Fibroblast of lung (primary cell): ENCODE results near the gene PHGDH. TPM values are rescaled to one million over a fixed set of nuclear protein-coding genes. Genes with fewer than 3 reads are reported as not detected.

Experiments used
- DNase-seq, 2 donors: peaks; one replicate each; pipeline versions ENCODE4 v3.0.0 to v3.0.0-alpha.2; 2010; ENCODE audit warnings: low read depth in 2 of 2
- H2AFZ ChIP-seq: 2 replicates; pipeline ENCODE4 v1.5.1; 2012; ENCODE audit warnings: low read length, control low read depth, inconsistent platforms
- H3K27ac ChIP-seq: 2 replicates; pipeline ENCODE4 v1.5.1; 2011; ENCODE audit warnings: low read length, control low read depth; ENCODE audit not compliant: insufficient read depth
- H3K27me3 ChIP-seq: 2 replicates; pipeline ENCODE4 v1.5.1; 2011; ENCODE audit warnings: mild to moderate bottlenecking, low read length; ENCODE audit not compliant: control insufficient read depth, insufficient read depth
- H3K36me3 ChIP-seq: 2 replicates; pipeline ENCODE4 v1.5.1; 2011; ENCODE audit warnings: low read length; ENCODE audit not compliant: control insufficient read depth, insufficient read depth
- H3K4me1 ChIP-seq: 2 replicates; pipeline ENCODE4 v1.5.1; 2011; ENCODE audit warnings: low read length; ENCODE audit not compliant: control insufficient read depth, insufficient read depth; ENCODE audit errors: extremely low read depth
- H3K4me2 ChIP-seq: 2 replicates; pipeline ENCODE4 v1.5.1; 2011; ENCODE audit warnings: low read length, control low read depth; ENCODE audit not compliant: insufficient read depth; ENCODE audit errors: extremely low read depth
- H3K4me3 ChIP-seq, 4 experiments: fragments of 200-600 bp in 1 of 4; sonication (generic) in 1 of 4; replicated peaks in 1 of 4; 2 replicates each; pipeline ENCODE4 v1.5.1; 2011 to 2016; ENCODE audit warnings: low read length in 4 of 4, low read depth in 3 of 4, mild to moderate bottlenecking in 3 of 4, control low read depth in 2 of 4, inconsistent platforms in 1 of 4, mixed read lengths in 1 of 4; ENCODE audit not compliant: insufficient read depth in 1 of 4; ENCODE audit errors: control extremely low read depth in 1 of 4
- H3K79me2 ChIP-seq: 2 replicates; pipeline ENCODE4 v1.5.1; 2012; ENCODE audit warnings: mild to moderate bottlenecking, low read length, inconsistent platforms; ENCODE audit not compliant: control insufficient read depth, insufficient read depth
- H3K9ac ChIP-seq: 2 replicates; pipeline ENCODE4 v1.5.1; 2011; ENCODE audit warnings: mild to moderate bottlenecking, low read length, control low read depth; ENCODE audit not compliant: insufficient read depth
- H3K9me3 ChIP-seq: 2 replicates; pipeline ENCODE4 v1.5.1; 2012; ENCODE audit warnings: low read depth, low read length; ENCODE audit not compliant: control insufficient read depth, insufficient read depth
- H4K20me1 ChIP-seq: 2 replicates; pipeline ENCODE4 v1.5.1; 2011; ENCODE audit warnings: low read length; ENCODE audit not compliant: control insufficient read depth, insufficient read depth; ENCODE audit errors: extremely low read depth
- EZH2 ChIP-seq: IDR thresholded peaks from 2 replicates; pipeline ENCODE4 v1.5.1; 2012; ENCODE audit warnings: low read length, control low read depth, mild to moderate bottlenecking; ENCODE audit errors: missing control alignments
- polyA plus RNA-seq, 2 donors: library from polyadenylated mRNA; depleted of rRNA in 1 of 2; stranded (reverse) in 1 of 2; unstranded in 1 of 2; fragments of >200 nt; gene quantifications; 2 replicates each; pipeline ENCODE4 v1.2.1, GENCODE V29; 2011 to 2012; ENCODE audit warnings: missing spikeins in 1 of 2
- total RNA-seq: library from RNA; depleted of rRNA; stranded (reverse); fragments of >200 nt; gene quantifications from 2 replicates; pipeline ENCODE4 v1.2.1, GENCODE V29; 2014
- TF ChIP-seq, protein P1 (sequence below), 2 donors: IDR thresholded peaks in 1 of 2; conservative IDR thresholded peaks in 1 of 2; 1 replicate in 1 of 2; 2 replicates in 1 of 2; pipeline ENCODE4 v1.5.1; 2011 to 2012; ENCODE audit warnings: low read length in 2 of 2, control low read depth in 1 of 2, inconsistent platforms in 1 of 2, low read depth in 1 of 2, mild to moderate bottlenecking in 1 of 2

Gene PHGDH
- total and polyA plus RNA-seq, 2 donors (not counting 1 experiment from before 2014, with no cell fraction given) = 44.3 to 201 TPM

DNA sequence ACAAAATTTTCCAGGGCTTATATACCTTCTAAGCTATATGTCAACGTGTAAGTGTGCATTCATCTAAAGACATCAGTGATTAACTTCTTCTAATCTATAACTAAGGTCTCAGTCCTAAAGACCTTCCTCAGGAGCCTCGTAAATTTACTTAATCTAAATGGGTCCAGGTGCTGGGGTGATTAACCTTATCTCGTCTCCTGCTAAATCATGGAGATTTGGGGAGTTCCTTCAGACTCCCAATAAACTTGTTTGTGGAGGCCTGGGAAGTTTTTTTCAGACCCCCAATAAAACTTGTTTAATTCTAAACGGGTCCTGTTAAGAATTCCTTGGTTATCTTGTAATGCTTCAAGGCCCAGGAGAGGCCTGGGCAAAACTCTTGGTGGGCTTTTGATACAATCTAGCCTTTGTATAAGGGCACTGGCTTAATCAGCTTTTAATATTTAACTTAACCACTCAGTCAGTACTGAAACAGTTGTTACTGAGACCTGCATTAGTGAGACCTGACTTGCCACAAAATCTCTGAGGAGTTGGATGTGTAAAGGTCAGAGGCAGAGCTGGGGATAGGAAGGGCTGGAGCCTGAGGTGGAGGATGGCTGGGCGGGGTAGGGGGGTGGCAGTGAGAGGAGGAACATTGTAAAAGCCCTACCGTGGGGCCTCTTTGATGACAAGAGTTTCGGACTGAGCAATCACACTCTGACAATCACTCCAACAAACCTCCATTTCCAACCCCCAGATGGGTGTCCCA, 63.2 kb downstream of the PHGDH start:
- no peaks in the 10 kb centered on the region for H4K20me1 ChIP-seq
- peaks cover 5% of the 10 kb centered on the region for H3K27me3 ChIP-seq
- H3K36me3 ChIP-seq = no peaks in the 10 kb centered on the region
- peaks cover 2% of the 10 kb centered on the region for H3K4me1 ChIP-seq
- DNase-seq = no peak
- no peak overlapping the region for H3K4me2 ChIP-seq
- H3K4me3 ChIP-seq = no peak overlapping the region
- H3K9ac ChIP-seq = no peak overlapping the region
- H2AFZ ChIP-seq = no peak overlapping the region
- H3K9me3 ChIP-seq = no peaks in the 10 kb centered on the region
- no peak for TF ChIP-seq EZH2
- TF ChIP-seq, protein P1, sequence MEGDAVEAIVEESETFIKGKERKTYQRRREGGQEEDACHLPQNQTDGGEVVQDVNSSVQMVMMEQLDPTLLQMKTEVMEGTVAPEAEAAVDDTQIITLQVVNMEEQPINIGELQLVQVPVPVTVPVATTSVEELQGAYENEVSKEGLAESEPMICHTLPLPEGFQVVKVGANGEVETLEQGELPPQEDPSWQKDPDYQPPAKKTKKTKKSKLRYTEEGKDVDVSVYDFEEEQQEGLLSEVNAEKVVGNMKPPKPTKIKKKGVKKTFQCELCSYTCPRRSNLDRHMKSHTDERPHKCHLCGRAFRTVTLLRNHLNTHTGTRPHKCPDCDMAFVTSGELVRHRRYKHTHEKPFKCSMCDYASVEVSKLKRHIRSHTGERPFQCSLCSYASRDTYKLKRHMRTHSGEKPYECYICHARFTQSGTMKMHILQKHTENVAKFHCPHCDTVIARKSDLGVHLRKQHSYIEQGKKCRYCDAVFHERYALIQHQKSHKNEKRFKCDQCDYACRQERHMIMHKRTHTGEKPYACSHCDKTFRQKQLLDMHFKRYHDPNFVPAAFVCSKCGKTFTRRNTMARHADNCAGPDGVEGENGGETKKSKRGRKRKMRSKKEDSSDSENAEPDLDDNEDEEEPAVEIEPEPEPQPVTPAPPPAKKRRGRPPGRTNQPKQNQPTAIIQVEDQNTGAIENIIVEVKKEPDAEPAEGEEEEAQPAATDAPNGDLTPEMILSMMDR (conservative IDR thresholded peaks at IDR 0.05 in 1 of 2, IDR thresholded peaks at IDR 0.05 in 1 of 2; ENCODE audit: low read depth in 1 of 2, low read length in 2 of 2) = no peak
- H3K27ac ChIP-seq = no peak overlapping the region
- H3K79me2 ChIP-seq = no peaks in the 10 kb centered on the region

- TF ChIP-seq, protein P1 (conservative IDR thresholded peaks at IDR 0.05 in 1 of 2, IDR thresholded peaks at IDR 0.05 in 1 of 2; ENCODE audit: low read depth in 1 of 2, low read length in 2 of 2) = no peak
- no peak for TF ChIP-seq EZH2
- no peak overlapping the region for H3K4me2 ChIP-seq
- peaks cover 2% of the 10 kb centered on the region for H3K27me3 ChIP-seq
- no peaks in the 10 kb centered on the region for H3K36me3 ChIP-seq
- H3K4me3 ChIP-seq = no peak overlapping the region
- H3K79me2 ChIP-seq = no peaks in the 10 kb centered on the region
- no peak overlapping the region for H3K9ac ChIP-seq
- peaks cover 2% of the 10 kb centered on the region for H3K4me1 ChIP-seq
- no peaks in the 10 kb centered on the region for H3K9me3 ChIP-seq
- H3K27ac ChIP-seq = no peak overlapping the region
- no peak for DNase-seq
- no peak overlapping the region for H2AFZ ChIP-seq
- H4K20me1 ChIP-seq = no peaks in the 10 kb centered on the region
Measured at GRCh38 chr1:119778359-119778758, 66.6 kb downstream of the PHGDH start.

DNA sequence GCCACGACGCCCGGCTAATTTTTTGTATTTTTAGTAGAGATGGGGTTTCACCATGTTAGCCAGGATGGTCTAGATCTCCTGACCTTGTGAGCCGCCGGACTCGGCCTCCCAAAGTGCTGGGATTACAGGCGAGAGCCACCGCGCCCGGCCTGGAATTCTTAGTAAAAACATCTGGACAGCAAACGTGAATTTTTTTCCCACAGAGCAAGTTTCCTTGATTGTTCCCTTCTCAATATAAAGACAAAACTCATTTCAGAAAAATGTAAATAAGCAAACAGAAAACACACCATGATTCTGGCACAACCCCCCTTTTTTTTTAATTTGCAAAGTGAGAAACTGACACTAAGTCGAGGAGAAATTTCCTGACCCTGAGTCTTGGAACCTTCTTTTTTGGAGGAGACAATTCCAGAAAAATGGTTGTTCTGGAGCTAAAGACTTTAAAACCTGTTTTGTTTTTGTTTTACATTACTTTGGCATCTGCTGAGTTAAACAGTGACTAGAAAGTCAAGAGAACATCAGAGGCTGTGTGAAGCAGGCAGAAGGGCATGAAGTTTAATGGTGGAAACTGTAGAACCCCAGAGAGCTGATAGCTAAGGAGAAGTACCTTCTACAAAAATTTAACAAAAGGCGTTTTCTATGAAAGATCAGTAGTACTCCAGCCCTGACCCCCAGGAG, 67.3 kb downstream of the PHGDH start:
- TF ChIP-seq, protein P1 (conservative IDR thresholded peaks at IDR 0.05 in 1 of 2, IDR thresholded peaks at IDR 0.05 in 1 of 2; ENCODE audit: low read depth in 1 of 2, low read length in 2 of 2) = no peak
- TF ChIP-seq EZH2 = no peak
- no peaks in the 10 kb centered on the region for H3K36me3 ChIP-seq
- DNase-seq = no peak

More for the DNA sequence above, 67.3 kb downstream of the PHGDH start:
- Histone ChIP-seq H2AFZ (no peak overlapping the region), H3K4me1 (no peaks in the 10 kb centered on the region), H3K27me3 (peaks cover 2% of the 10 kb centered on the region), H3K27ac (no peak overlapping the region), H3K4me3 (no peak overlapping the region), H3K9ac (no peak overlapping the region), H4K20me1 (no peaks in the 10 kb centered on the region), H3K9me3 (no peaks in the 10 kb centered on the region), H3K79me2 (no peaks in the 10 kb centered on the region), H3K4me2 (no peak overlapping the region)
